SH-SY5Y (cell line): Measurements from ENCODE around the gene RFTN1.

Source experiments
- GATA2 ChIP-seq: IDR thresholded peaks from 2 replicates; pipeline ENCODE4 v1.6.1; 2011; ENCODE audit warnings: mild to moderate bottlenecking, low read depth, low read length
- GATA3 ChIP-seq: IDR thresholded peaks from 2 replicates; pipeline ENCODE4 v1.6.1; 2011; ENCODE audit warnings: low read depth, mild to moderate bottlenecking, low read length, moderate library complexity

DNA sequence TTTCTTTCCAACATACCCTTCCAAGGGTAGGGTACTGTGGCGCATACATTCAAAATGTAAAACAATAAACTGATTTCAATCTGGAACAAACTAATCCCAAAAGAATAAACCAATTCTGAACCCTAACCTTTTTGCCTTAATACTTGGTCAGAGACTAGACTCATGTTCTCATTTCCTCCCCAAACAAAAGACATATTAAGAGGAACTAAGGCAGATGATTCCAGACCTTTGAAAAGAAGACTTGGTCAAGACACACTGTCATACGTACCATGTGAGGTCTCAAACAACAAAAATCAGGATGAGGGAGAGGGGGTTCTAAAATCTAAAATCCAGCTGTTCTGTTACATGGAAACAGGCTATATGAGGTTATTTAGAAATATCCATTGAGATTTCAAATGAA lies 102.1 kb downstream of the RFTN1 start:
- no peak for TF ChIP-seq GATA3
- TF ChIP-seq GATA2, result no peak
